HepG2 (cell line): ENCODE measurements around the gene POGLUT2. TPM values are rescaled to one million over a fixed set of nuclear protein-coding genes. Genes with fewer than 3 reads are reported as not detected.

Experiments
- ARHGAP35 ChIP-seq: sonication (generic); formaldehyde crosslinking; IDR thresholded peaks from 2 replicates; pipeline ENCODE4 v1.9.0; 2022; ENCODE audit warnings: mild to moderate bottlenecking, inconsistent platforms, moderate library complexity, missing genetic modification reagents, borderline replicate concordance
- ATF7-NPFF ChIP-seq: sonication (generic); formaldehyde crosslinking; IDR thresholded peaks from 2 replicates; pipeline ENCODE4 v1.8.1; 2023; ENCODE audit warnings: mild to moderate bottlenecking, low read depth, missing genetic modification reagents, moderate library complexity
- CAMTA2 ChIP-seq: sonication (generic); formaldehyde crosslinking; IDR thresholded peaks from 2 replicates; pipeline ENCODE4 v1.4.0; 2020; ENCODE audit warnings: mild to moderate bottlenecking, missing genetic modification reagents, borderline replicate concordance
- GZF1 ChIP-seq: sonication (generic); formaldehyde crosslinking; IDR thresholded peaks from 2 replicates; pipeline ENCODE4 v1.5.1; 2020; ENCODE audit warnings: mild to moderate bottlenecking, missing genetic modification reagents
- HDAC2 ChIP-seq: sonication (generic); formaldehyde crosslinking; IDR thresholded peaks from 2 replicates; pipeline ENCODE4 v1.4.0; 2020; ENCODE audit warnings: missing genetic modification reagents
- HMG20B ChIP-seq: conservative IDR thresholded peaks from 2 replicates; pipeline ENCODE4 v1.6.1; 2016; ENCODE audit warnings: missing genetic modification reagents, missing compliant biosample characterization
- HNF4G ChIP-seq, 2 experiments: sonication (generic) in 1 of 2; formaldehyde crosslinking in 1 of 2; IDR thresholded peaks; 2 replicates each; pipeline versions ENCODE4 v1.4.0 to v1.6.1; 2011 to 2020; ENCODE audit warnings: borderline replicate concordance in 2 of 2, low read depth in 2 of 2, mild to moderate bottlenecking in 2 of 2, low read length in 1 of 2, missing genetic modification reagents in 1 of 2, moderate library complexity in 1 of 2
- ISX ChIP-seq: sonication (generic); formaldehyde crosslinking; conservative IDR thresholded peaks from 2 replicates; pipeline ENCODE4 v1.5.0; 2020; ENCODE audit warnings: missing genetic modification reagents
- KMT2A ChIP-seq: sonication (generic); formaldehyde crosslinking; IDR thresholded peaks from 2 replicates; pipeline ENCODE4 v1.4.0; 2020; ENCODE audit warnings: missing genetic modification reagents
- MED13 ChIP-seq: sonication (generic); formaldehyde crosslinking; IDR thresholded peaks from 2 replicates; pipeline ENCODE4 v1.5.0; 2020; ENCODE audit warnings: missing genetic modification reagents
- PCBP2 ChIP-seq: fragments of 200-400 bp; formaldehyde crosslinking; optimal IDR thresholded peaks from 2 replicates; pipeline ENCODE3; 2018; ENCODE audit warnings: low read length, low read depth; ENCODE audit not compliant: poor library complexity, severe bottlenecking
- SIX4 ChIP-seq: sonication (generic); formaldehyde crosslinking; IDR thresholded peaks from 2 replicates; pipeline ENCODE4 v1.4.0; 2020; ENCODE audit warnings: missing genetic modification reagents
- SRSF9 ChIP-seq: fragments of 200-400 bp; formaldehyde crosslinking; IDR thresholded peaks from 2 replicates; pipeline ENCODE4 v1.6.1; 2018; ENCODE audit warnings: borderline replicate concordance, mild to moderate bottlenecking, low read depth, low read length; ENCODE audit not compliant: insufficient read depth, poor library complexity, severe bottlenecking
- SRY ChIP-seq: sonication (generic); formaldehyde crosslinking; IDR thresholded peaks from 2 replicates; pipeline ENCODE4 v1.8.0; 2022; ENCODE audit warnings: mild to moderate bottlenecking, missing genetic modification reagents
- ZBTB34 ChIP-seq: sonication (generic); formaldehyde crosslinking; IDR thresholded peaks from 2 replicates; pipeline ENCODE4 v1.8.0; 2022; ENCODE audit warnings: mild to moderate bottlenecking, missing genetic modification reagents
- ZBTB38 ChIP-seq: sonication (generic); formaldehyde crosslinking; IDR thresholded peaks from 2 replicates; pipeline ENCODE4 v1.5.1; 2020; ENCODE audit warnings: mild to moderate bottlenecking, missing genetic modification reagents
- ZFP36L1 ChIP-seq: sonication (generic); formaldehyde crosslinking; IDR thresholded peaks from 2 replicates; pipeline ENCODE4 v1.8.0; 2022; ENCODE audit warnings: mild to moderate bottlenecking, missing genetic modification reagents, moderate library complexity
- ZNF432 ChIP-seq: sonication (generic); formaldehyde crosslinking; IDR thresholded peaks from 2 replicates; pipeline ENCODE4 v1.5.0; 2020; ENCODE audit warnings: missing genetic modification reagents, mild to moderate bottlenecking, borderline replicate concordance
- ZNF530 ChIP-seq: sonication (generic); formaldehyde crosslinking; IDR thresholded peaks from 2 replicates; pipeline ENCODE4 v1.5.0; 2020; ENCODE audit warnings: low read depth, mild to moderate bottlenecking, missing genetic modification reagents
- ZNF570 ChIP-seq: sonication (generic); formaldehyde crosslinking; IDR thresholded peaks from 2 replicates; pipeline ENCODE4 v1.4.0; 2020; ENCODE audit warnings: mild to moderate bottlenecking, missing genetic modification reagents, borderline replicate concordance
- ZNF703 ChIP-seq: sonication (generic); formaldehyde crosslinking; IDR thresholded peaks from 2 replicates; pipeline ENCODE4 v1.5.1; 2020; ENCODE audit warnings: missing genetic modification reagents, mild to moderate bottlenecking, moderate library complexity, borderline replicate concordance
- ZNF713 ChIP-seq: sonication (generic); formaldehyde crosslinking; IDR thresholded peaks from 2 replicates; pipeline ENCODE4 v1.4.0; 2020; ENCODE audit warnings: mild to moderate bottlenecking, missing genetic modification reagents
- ZNF720 ChIP-seq: sonication (generic); formaldehyde crosslinking; IDR thresholded peaks from 2 replicates; pipeline ENCODE4 v1.4.0; 2020; ENCODE audit warnings: missing genetic modification reagents
- ZNF788 ChIP-seq: sonication (generic); formaldehyde crosslinking; IDR thresholded peaks from 2 replicates; pipeline ENCODE4 v1.5.0; 2020; ENCODE audit warnings: mild to moderate bottlenecking, missing genetic modification reagents, borderline replicate concordance
- polyA plus RNA-seq, 8 experiments: library from polyadenylated mRNA; depleted of rRNA in 3 of 8; stranded (reverse) in 7 of 8; unstranded in 1 of 8; fragments of >200 nt; fragmentation: Illumina TruSeq in 4 of 8; extraction: Trizol in 4 of 8; gene quantifications; 2 replicates each; pipeline versions ENCODE4 v1.2.1 to v1.2.3, GENCODE V29; 2011 to 2016; ENCODE audit warnings: low read depth in 4 of 8, missing spikeins in 1 of 8, mixed read lengths in 1 of 8; ENCODE audit not compliant: insufficient read depth in 1 of 8
- total RNA-seq, 5 experiments: library from RNA; depleted of rRNA; stranded (reverse); fragments of >200 nt; fragmentation: Illumina TruSeq; extraction: Trizol; gene quantifications; 2 replicates each; pipeline ENCODE4 v1.2.3, GENCODE V29; 2016; ENCODE audit warnings: low read depth in 1 of 5
- TF ChIP-seq, protein P1 (sequence below): sonication (generic); formaldehyde crosslinking; IDR thresholded peaks from 2 replicates; pipeline ENCODE4 v1.4.0; 2020; ENCODE audit warnings: missing genetic modification reagents

POGLUT2 gene
- total and polyA plus RNA-seq, 2 of the 13 experiments (the other 11 are each of a cell fraction or from before 2014, with no cell fraction given): 18.0 to 26.1 TPM

DNA sequence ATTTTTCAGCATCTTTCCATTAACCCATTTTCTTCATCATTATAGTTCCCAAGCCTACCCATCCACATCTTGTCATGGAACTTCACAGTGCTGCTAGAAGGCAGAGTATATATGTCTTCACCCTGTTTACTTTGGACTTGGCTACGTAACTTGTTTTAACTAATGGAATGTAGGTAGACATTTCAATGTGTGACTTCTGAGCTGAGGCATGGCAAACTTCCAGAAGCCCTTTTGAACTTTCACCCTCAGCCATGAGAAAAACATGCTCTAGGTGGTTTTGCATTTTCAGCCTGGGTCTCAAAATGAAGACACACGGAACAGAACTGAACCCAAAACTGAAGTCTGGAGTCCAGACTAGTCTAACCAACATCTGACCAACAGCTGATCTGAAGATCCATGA lies 28.3 kb downstream of the POGLUT2 start (continued):
- TF ChIP-seq ATF7-NPFF: no peak
- no peak for TF ChIP-seq ARHGAP35 (CRISPR knock-in tag)
- TF ChIP-seq ZNF570 (CRISPR knock-in tag): no peak
- no peak for TF ChIP-seq ZNF720 (CRISPR knock-in tag)
- TF ChIP-seq ZNF703: no peak
- no peak for TF ChIP-seq ISX (CRISPR knock-in tag)
- TF ChIP-seq HDAC2 (CRISPR knock-in tag): 0 out of 2 replicates have a peak, but pooled peaks have one; percentile 16
- no peak for TF ChIP-seq CAMTA2 (CRISPR knock-in tag)
- TF ChIP-seq ZNF432 (CRISPR knock-in tag): no peak
- no peak for TF ChIP-seq ZNF788 (CRISPR knock-in tag)
- TF ChIP-seq GZF1 (CRISPR knock-in tag): no peak
- no peak for TF ChIP-seq ZNF530
- TF ChIP-seq ZNF713: no peak
- TF ChIP-seq KMT2A: no peak
- peak; percentile 40; the same call in 1 of the 2 replicates for TF ChIP-seq HNF4G (IDR thresholded peaks at IDR 0.05; ENCODE audit: borderline replicate concordance, low read depth, low read length)
- no peak for TF ChIP-seq HNF4G (CRISPR knock-in tag; IDR thresholded peaks at IDR 0.05; ENCODE audit: borderline replicate concordance, low read depth)
- TF ChIP-seq PCBP2: no peak
- TF ChIP-seq, protein P1, sequence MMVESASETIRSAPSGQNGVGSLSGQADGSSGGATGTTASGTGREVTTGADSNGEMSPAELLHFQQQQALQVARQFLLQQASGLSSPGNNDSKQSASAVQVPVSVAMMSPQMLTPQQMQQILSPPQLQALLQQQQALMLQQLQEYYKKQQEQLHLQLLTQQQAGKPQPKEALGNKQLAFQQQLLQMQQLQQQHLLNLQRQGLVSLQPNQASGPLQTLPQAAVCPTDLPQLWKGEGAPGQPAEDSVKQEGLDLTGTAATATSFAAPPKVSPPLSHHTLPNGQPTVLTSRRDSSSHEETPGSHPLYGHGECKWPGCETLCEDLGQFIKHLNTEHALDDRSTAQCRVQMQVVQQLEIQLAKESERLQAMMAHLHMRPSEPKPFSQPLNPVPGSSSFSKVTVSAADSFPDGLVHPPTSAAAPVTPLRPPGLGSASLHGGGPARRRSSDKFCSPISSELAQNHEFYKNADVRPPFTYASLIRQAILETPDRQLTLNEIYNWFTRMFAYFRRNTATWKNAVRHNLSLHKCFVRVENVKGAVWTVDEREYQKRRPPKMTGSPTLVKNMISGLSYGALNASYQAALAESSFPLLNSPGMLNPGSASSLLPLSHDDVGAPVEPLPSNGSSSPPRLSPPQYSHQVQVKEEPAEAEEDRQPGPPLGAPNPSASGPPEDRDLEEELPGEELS: 0 out of 2 replicates have a peak, but pooled peaks have one; percentile 15
- TF ChIP-seq SIX4: no peak
- no peak for TF ChIP-seq ZFP36L1 (CRISPR knock-in tag)
- TF ChIP-seq ZBTB38 (CRISPR knock-in tag): no peak
- TF ChIP-seq SRSF9: no peak
- TF ChIP-seq HMG20B (CRISPR knock-in tag): no peak
- TF ChIP-seq SRY (CRISPR knock-in tag): no peak
- TF ChIP-seq ZBTB34 (CRISPR knock-in tag): no peak
- no peak for TF ChIP-seq MED13 (CRISPR knock-in tag)
